ENCODE results near the gene ZC3H18. TPM values are rescaled to one million over a fixed set of nuclear protein-coding genes. Genes with fewer than 3 reads are reported as not detected.

ZC3H18 gene
- total and polyA plus RNA-seq, 2 experiments from 2014 or later, result 26.8 to 26.9 TPM

GRCh38 chr16:88588148-88588547 is 17.9 kb downstream of the ZC3H18 start:
- Histone ChIP-seq H3K27ac (no peak overlapping the region), H3K36me3 (peaks cover 34% of the 10 kb centered on the region), H3K4me3 (no peak overlapping the region), H3K9me3 (ENCODE audit: low read depth) (no peaks in the 10 kb centered on the region), H3K27me3 (no peaks in the 10 kb centered on the region), H3K4me1 (ENCODE audit: low read depth) (no peaks in the 10 kb centered on the region)
- TF ChIP-seq CTCF (IDR thresholded peaks at IDR 0.05; ENCODE audit: low read depth, low read length), result no peak
- DNase-seq (ENCODE audit: low read depth in 1 of 2, low spot score in 1 of 2), result no peak

GRCh38 chr16:88588754-88589153 is 18.6 kb downstream of the ZC3H18 start:
- peaks cover 34% of the 10 kb centered on the region for H3K36me3 ChIP-seq
- no peaks in the 10 kb centered on the region for H3K9me3 ChIP-seq (ENCODE audit: low read depth)
- no peaks in the 10 kb centered on the region for H3K27me3 ChIP-seq
- no peak for DNase-seq (ENCODE audit: low read depth in 1 of 2, low spot score in 1 of 2)
- H3K4me3 ChIP-seq, result no peak overlapping the region
- H3K4me1 ChIP-seq (ENCODE audit: low read depth), result no peaks in the 10 kb centered on the region
- no peak overlapping the region for H3K27ac ChIP-seq
- no peak for TF ChIP-seq CTCF (IDR thresholded peaks at IDR 0.05; ENCODE audit: low read depth, low read length)

- no peak for TF ChIP-seq CTCF (IDR thresholded peaks at IDR 0.05; ENCODE audit: low read depth, low read length)
These were observed 19.2 kb downstream of the ZC3H18 start for GRCh38 chr16:88589441-88589840.

GRCh38 chr16:88591577-88592021 is 21.4 kb downstream of the ZC3H18 start:
- peak in 1 of 2 donors; percentile 10 for DNase-seq (ENCODE audit: low read depth in 1 of 2, low spot score in 1 of 2)
- no peaks in the 10 kb centered on the region for H3K27me3 ChIP-seq
- H3K27ac ChIP-seq, result no peak overlapping the region
- H3K4me3 ChIP-seq, result no peak overlapping the region
- H3K4me1 ChIP-seq (ENCODE audit: low read depth), result no peaks in the 10 kb centered on the region
- H3K9me3 ChIP-seq (ENCODE audit: low read depth), result no peaks in the 10 kb centered on the region
- no peak for TF ChIP-seq CTCF (IDR thresholded peaks at IDR 0.05; ENCODE audit: low read depth, low read length)
- H3K36me3 ChIP-seq, result peaks cover 34% of the 10 kb centered on the region

More at GRCh38 chr16:88589441-88589840, 19.2 kb downstream of the ZC3H18 start:
- Histone ChIP-seq H3K4me1 (ENCODE audit: low read depth) (no peaks in the 10 kb centered on the region), H3K27me3 (no peaks in the 10 kb centered on the region), H3K27ac (no peak overlapping the region), H3K4me3 (no peak overlapping the region), H3K36me3 (peaks cover 34% of the 10 kb centered on the region), H3K9me3 (ENCODE audit: low read depth) (no peaks in the 10 kb centered on the region)
- DNase-seq (ENCODE audit: low read depth in 1 of 2, low spot score in 1 of 2), result no peak

- no peak overlapping the region for H3K4me3 ChIP-seq
- H3K9me3 ChIP-seq (ENCODE audit: low read depth), result no peaks in the 10 kb centered on the region
- no peaks in the 10 kb centered on the region for H3K27me3 ChIP-seq
- H3K36me3 ChIP-seq, result peaks cover 23% of the 10 kb centered on the region
- H3K4me1 ChIP-seq (ENCODE audit: low read depth), result no peaks in the 10 kb centered on the region
- DNase-seq (ENCODE audit: low read depth in 1 of 2, low spot score in 1 of 2), result no peak
- TF ChIP-seq CTCF (IDR thresholded peaks at IDR 0.05; ENCODE audit: low read depth, low read length), result no peak
- peak overlapping the region; percentile 25 for H3K27ac ChIP-seq
These were observed 22.9 kb downstream of the ZC3H18 start for GRCh38 chr16:88593061-88593460.

GRCh38 chr16:88593489-88593888 is 23.3 kb downstream of the ZC3H18 start:
- Histone ChIP-seq H3K4me3 (no peak overlapping the region), H3K36me3 (peaks cover 21% of the 10 kb centered on the region), H3K27ac (peak overlapping the region; percentile 25), H3K9me3 (ENCODE audit: low read depth) (no peaks in the 10 kb centered on the region), H3K4me1 (ENCODE audit: low read depth) (no peaks in the 10 kb centered on the region), H3K27me3 (no peaks in the 10 kb centered on the region)
- no peak for TF ChIP-seq CTCF (IDR thresholded peaks at IDR 0.05; ENCODE audit: low read depth, low read length)
- DNase-seq (ENCODE audit: low read depth in 1 of 2, low spot score in 1 of 2), result no peak

Data from cardiac muscle cell (in vitro differentiated cells and primary cell).